GM19372 (cell line): ENCODE results near the gene HPSE2.

ENCODE experiments used
- ATAC-seq: cut with Tn5 transposase; IDR thresholded peaks from one replicate; pipeline ENCODE4 v1.9.1; 2021; ENCODE audit warnings: mild to moderate bottlenecking, low read depth, moderate library complexity; ENCODE audit not compliant: unreplicated experiment

The HPSE2 gene

GRCh38 chr10:98858525-98858924 is 377.1 kb downstream of the HPSE2 start:
- no peak for ATAC-seq

GRCh38 chr10:98855403-98856189 is 380.1 kb downstream of the HPSE2 start:
- no peak for ATAC-seq

GRCh38 chr10:98852686-98853085 is 383.0 kb downstream of the HPSE2 start:
- ATAC-seq = no peak

GRCh38 chr10:98848361-98848760 is 387.3 kb downstream of the HPSE2 start:
- no peak for ATAC-seq

GRCh38 chr10:98846787-98847186 is 388.9 kb downstream of the HPSE2 start:
- ATAC-seq = no peak

GRCh38 chr10:98833542-98833941 is 402.1 kb downstream of the HPSE2 start:
- ATAC-seq = no peak

- ATAC-seq = no peak
Measured at GRCh38 chr10:98832738-98833137, 402.9 kb downstream of the HPSE2 start.

- no peak for ATAC-seq
Measured at GRCh38 chr10:98832196-98832595, 403.5 kb downstream of the HPSE2 start.

GRCh38 chr10:98831391-98831790 is 404.3 kb downstream of the HPSE2 start:
- no peak for ATAC-seq

- ATAC-seq = no peak
Measured at GRCh38 chr10:98825741-98826140, 409.9 kb downstream of the HPSE2 start.

GRCh38 chr10:98817396-98817795 is 418.3 kb downstream of the HPSE2 start:
- no peak for ATAC-seq

- no peak for ATAC-seq
Measured at GRCh38 chr10:98815039-98815885, 420.4 kb downstream of the HPSE2 start.

GRCh38 chr10:98814470-98814869 is 421.2 kb downstream of the HPSE2 start:
- ATAC-seq = no peak

- no peak for ATAC-seq
Measured at GRCh38 chr10:98808282-98808892, 427.3 kb downstream of the HPSE2 start.

GRCh38 chr10:98800263-98800662 is 435.4 kb downstream of the HPSE2 start:
- no peak for ATAC-seq

GRCh38 chr10:98795467-98795866 is 440.2 kb downstream of the HPSE2 start:
- no peak for ATAC-seq

GRCh38 chr10:98790817-98791216 is 444.8 kb downstream of the HPSE2 start:
- no peak for ATAC-seq

- no peak for ATAC-seq
Measured at GRCh38 chr10:98778277-98778759, 457.3 kb downstream of the HPSE2 start.

- ATAC-seq = no peak
Measured at GRCh38 chr10:98758463-98758862, 477.2 kb downstream of the HPSE2 start.

GRCh38 chr10:98748298-98748697 is 487.4 kb downstream of the HPSE2 start:
- ATAC-seq = no peak

- ATAC-seq = no peak
Measured at GRCh38 chr10:98745645-98746044, 490.0 kb downstream of the HPSE2 start.
